ENCODE results near the gene PLA2G10.
"Not testable (repeated sequence)": the region's sequence is repeated elsewhere in the genome, so short reads cannot be mapped to it uniquely, and the experiment has no call there.

Gene PLA2G10

GRCh38 chr16:14694129-14694528 is at the start of gene PLA2G10:
Gene PLA2G10, minus strand, starts transcription at chr16:14694308. Its CDS starts 79 bp downstream, at chr16:14694229.
- H3K9me3 Mint-ChIP-seq; H3K4me3 Mint-ChIP-seq; H3K4me1 Mint-ChIP-seq (ENCODE audit: low read depth); H3K36me3 Mint-ChIP-seq (ENCODE audit: low read depth); H3K27me3 Mint-ChIP-seq; DNase-seq; H3K27ac Mint-ChIP-seq: not testable (repeated sequence)

- DNase-seq; H3K4me3 Mint-ChIP-seq; H3K27ac Mint-ChIP-seq; H3K9me3 Mint-ChIP-seq; H3K36me3 Mint-ChIP-seq (ENCODE audit: low read depth); H3K27me3 Mint-ChIP-seq; H3K4me1 Mint-ChIP-seq (ENCODE audit: low read depth): not testable (repeated sequence)
Observed at GRCh38 chr16:14742273-14743128, 48.4 kb upstream of the PLA2G10 start, which contains the start of gene NPIPA2. Gene NPIPA2, plus strand, starts transcription at chr16:14742533. Its CDS starts 5,533 bp downstream, at chr16:14748066.

GRCh38 chr16:14741794-14742193 is 47.7 kb upstream of the PLA2G10 start:
- not testable (repeated sequence) for H3K36me3 Mint-ChIP-seq (ENCODE audit: low read depth); H3K27me3 Mint-ChIP-seq

GRCh38 chr16:14740832-14741385 is 46.8 kb upstream of the PLA2G10 start:
- DNase-seq; H3K4me3 Mint-ChIP-seq; H3K36me3 Mint-ChIP-seq (ENCODE audit: low read depth); H3K4me1 Mint-ChIP-seq (ENCODE audit: low read depth); H3K27ac Mint-ChIP-seq; H3K27me3 Mint-ChIP-seq; H3K9me3 Mint-ChIP-seq: not testable (repeated sequence)

More at GRCh38 chr16:14741794-14742193, 47.7 kb upstream of the PLA2G10 start:
- H3K4me3 Mint-ChIP-seq; DNase-seq; H3K4me1 Mint-ChIP-seq (ENCODE audit: low read depth); H3K27ac Mint-ChIP-seq; H3K9me3 Mint-ChIP-seq: not testable (repeated sequence)

- H3K4me3 Mint-ChIP-seq; H3K36me3 Mint-ChIP-seq (ENCODE audit: low read depth); H3K4me1 Mint-ChIP-seq (ENCODE audit: low read depth); H3K9me3 Mint-ChIP-seq; H3K27ac Mint-ChIP-seq; DNase-seq; H3K27me3 Mint-ChIP-seq: not testable (repeated sequence)
Observed at GRCh38 chr16:14733233-14733632, 39.1 kb upstream of the PLA2G10 start.

GRCh38 chr16:14703156-14704011 is 9.3 kb upstream of the PLA2G10 start, which contains the start of gene NPIPA3:
Gene NPIPA3, plus strand, starts transcription at chr16:14703411. Its CDS starts 5,533 bp downstream, at chr16:14708944.
- not testable (repeated sequence) for H3K9me3 Mint-ChIP-seq; H3K4me1 Mint-ChIP-seq (ENCODE audit: low read depth); H3K4me3 Mint-ChIP-seq; H3K27me3 Mint-ChIP-seq; H3K36me3 Mint-ChIP-seq (ENCODE audit: low read depth); H3K27ac Mint-ChIP-seq; DNase-seq

GRCh38 chr16:14702672-14703071 is 8.6 kb upstream of the PLA2G10 start:
- H3K9me3 Mint-ChIP-seq; H3K4me1 Mint-ChIP-seq (ENCODE audit: low read depth); H3K36me3 Mint-ChIP-seq (ENCODE audit: low read depth); H3K27ac Mint-ChIP-seq; H3K4me3 Mint-ChIP-seq; DNase-seq; H3K27me3 Mint-ChIP-seq: not testable (repeated sequence)

GRCh38 chr16:14701859-14702258 is 7.8 kb upstream of the PLA2G10 start:
- DNase-seq, result not testable (repeated sequence)

GRCh38 chr16:14685870-14686793 is 8.0 kb downstream of the PLA2G10 start:
- H3K4me3 Mint-ChIP-seq; DNase-seq; H3K36me3 Mint-ChIP-seq (ENCODE audit: low read depth); H3K9me3 Mint-ChIP-seq; H3K27ac Mint-ChIP-seq; H3K4me1 Mint-ChIP-seq (ENCODE audit: low read depth); H3K27me3 Mint-ChIP-seq: not testable (repeated sequence)

More at GRCh38 chr16:14701859-14702258, 7.8 kb upstream of the PLA2G10 start:
- H3K4me3 Mint-ChIP-seq; H3K4me1 Mint-ChIP-seq (ENCODE audit: low read depth); H3K27me3 Mint-ChIP-seq; H3K27ac Mint-ChIP-seq; H3K36me3 Mint-ChIP-seq (ENCODE audit: low read depth); H3K9me3 Mint-ChIP-seq: not testable (repeated sequence)

GRCh38 chr16:14682121-14682520 is 12.0 kb downstream of the PLA2G10 start:
- H3K4me3 Mint-ChIP-seq, result no peak overlapping the region
- H3K36me3 Mint-ChIP-seq (ENCODE audit: low read depth), result no peaks in the 10 kb centered on the region
- no peaks in the 10 kb centered on the region for H3K4me1 Mint-ChIP-seq (ENCODE audit: low read depth)
- no peaks in the 10 kb centered on the region for H3K9me3 Mint-ChIP-seq
- DNase-seq, result no peak
- no peak overlapping the region for H3K27ac Mint-ChIP-seq
- H3K27me3 Mint-ChIP-seq, result peaks cover 5% of the 10 kb centered on the region

- H3K9me3 Mint-ChIP-seq, result no peaks in the 10 kb centered on the region
- H3K27ac Mint-ChIP-seq, result no peak overlapping the region
- no peaks in the 10 kb centered on the region for H3K36me3 Mint-ChIP-seq (ENCODE audit: low read depth)
- H3K4me1 Mint-ChIP-seq (ENCODE audit: low read depth), result no peaks in the 10 kb centered on the region
- no peak overlapping the region for H3K4me3 Mint-ChIP-seq
- DNase-seq, result no peak
- peaks cover 5% of the 10 kb centered on the region for H3K27me3 Mint-ChIP-seq
Observed at GRCh38 chr16:14681115-14681514, 13.0 kb downstream of the PLA2G10 start.

- H3K27ac Mint-ChIP-seq; H3K27me3 Mint-ChIP-seq; H3K36me3 Mint-ChIP-seq (ENCODE audit: low read depth); DNase-seq; H3K4me1 Mint-ChIP-seq (ENCODE audit: low read depth); H3K9me3 Mint-ChIP-seq; H3K4me3 Mint-ChIP-seq: not testable (repeated sequence)
Observed at GRCh38 chr16:14680396-14680795, 13.7 kb downstream of the PLA2G10 start.

- Mint-ChIP-seq H3K4me3 (no peak overlapping the region), H3K9me3 (no peaks in the 10 kb centered on the region), H3K27me3 (peaks cover 5% of the 10 kb centered on the region), H3K4me1 (ENCODE audit: low read depth) (no peaks in the 10 kb centered on the region), H3K36me3 (ENCODE audit: low read depth) (no peaks in the 10 kb centered on the region), H3K27ac (no peak overlapping the region)
- no peak for DNase-seq
Observed at GRCh38 chr16:14678748-14679497, 15.2 kb downstream of the PLA2G10 start.

All from activated T-cell treated with anti-CD3 and anti-CD28 coated beads, Interleukin-2, amount 50 U/mL, for 24 hours (primary cell).